PC-3 (cell line): ENCODE results near the gene CEP131. TPM values are rescaled to one million over a fixed set of nuclear protein-coding genes. Genes with fewer than 3 reads are reported as not detected.

Experiments used
- ATAC-seq: fragments of 200-7000 bp; cut with Tn5 transposase; 2 replicates; pipeline ENCODE4 v1.9.1; 2020; ENCODE audit warnings: mild to moderate bottlenecking, moderate library complexity
- BruUV-seq: library from RNA; stranded (reverse); fragments of 400-500 nt; replicated peaks from 2 replicates; lab custom pipeline; 2021; lab: Mats Ljungman, UMichigan
- CTCF ChIA-PET: fragments of 300-600 bp; sonication (Branson Sonifier 250); formaldehyde crosslinking; loops from one replicate; lab custom pipeline; 2022; ENCODE audit warnings: antibody characterized with exemption; lab: Charles Lee
- POLR2A ChIA-PET: fragments of 300-600 bp; sonication (Branson Sonifier 250); formaldehyde crosslinking; loops from one replicate; lab custom pipeline; 2022; ENCODE audit warnings: antibody characterized with exemption; ENCODE audit not compliant: unreplicated experiment; lab: Charles Lee
- DNase-seq: peaks from one replicate; pipeline ENCODE4 v3.0.0-alpha.2; 2015
- H2AFZ ChIP-seq: fragments of 300-600 bp; sonication (generic); 2 replicates; pipeline ENCODE4 v1.6.0; 2016; ENCODE audit warnings: antibody characterized with exemption, low read length
- H3F3A ChIP-seq: fragments of 300-600 bp; sonication (generic); one replicate; pipeline ENCODE4 v1.6.0; 2017; ENCODE audit warnings: antibody characterized with exemption, low read length, control low read depth, mild to moderate bottlenecking; ENCODE audit not compliant: unreplicated experiment
- H3K27ac ChIP-seq: fragments of 300-600 bp; sonication (generic); 2 replicates; pipeline ENCODE4 v1.5.1; 2016; ENCODE audit warnings: mild to moderate bottlenecking, low read length
- H3K27me3 ChIP-seq: fragments of 300-600 bp; sonication (generic); 2 replicates; pipeline ENCODE4 v1.6.1; 2016; ENCODE audit warnings: low read length, mixed read lengths
- H3K36me3 ChIP-seq: fragments of 300-600 bp; sonication (generic); 2 replicates; pipeline ENCODE4 v1.6.1; 2016; ENCODE audit warnings: low read depth, mixed run types, low read length, mixed read lengths
- H3K4me1 ChIP-seq: fragments of 300-600 bp; sonication (generic); 2 replicates; pipeline ENCODE4 v1.5.1; 2016; ENCODE audit warnings: low read length; ENCODE audit not compliant: insufficient read depth
- H3K4me2 ChIP-seq: fragments of 300-600 bp; sonication (generic); 2 replicates; pipeline ENCODE4 v1.6.0; 2016; ENCODE audit warnings: low read length
- H3K4me3 ChIP-seq: fragments of 300-600 bp; sonication (generic); 2 replicates; pipeline ENCODE4 v1.5.1; 2016; ENCODE audit warnings: mild to moderate bottlenecking, low read length, mixed read lengths
- H3K79me2 ChIP-seq: fragments of 300-600 bp; sonication (generic); 2 replicates; pipeline ENCODE4 v1.6.1; 2017; ENCODE audit warnings: low read length, mixed read lengths
- H3K9ac ChIP-seq: fragments of 300-600 bp; sonication (generic); 2 replicates; pipeline ENCODE4 v1.6.0; 2016; ENCODE audit warnings: mild to moderate bottlenecking, low read length
- H3K9me2 ChIP-seq: fragments of 300-600 bp; sonication (generic); replicated peaks from 2 replicates; pipeline ENCODE4 v1.6.1; 2016; ENCODE audit warnings: mixed run types, low read length, mixed read lengths
- H3K9me3 ChIP-seq: fragments of 300-600 bp; sonication (generic); 2 replicates; pipeline ENCODE4 v1.6.1; 2016; ENCODE audit warnings: low read length, mixed read lengths
- H4K20me1 ChIP-seq: fragments of 300-600 bp; sonication (generic); 2 replicates; pipeline ENCODE4 v1.6.1; 2016; ENCODE audit warnings: low read length, mixed read lengths
- CTCF ChIP-seq: fragments of 300-600 bp; sonication (generic); conservative IDR thresholded peaks from 2 replicates; pipeline ENCODE4 v1.5.1; 2017; ENCODE audit warnings: antibody characterized with exemption, low read depth, mild to moderate bottlenecking, low read length
- EZH2 ChIP-seq: fragments of 300-600 bp; sonication (generic); IDR thresholded peaks from one replicate; pipeline ENCODE4 v1.6.1; 2017; ENCODE audit warnings: antibody characterized with exemption, mild to moderate bottlenecking, low read length; ENCODE audit not compliant: unreplicated experiment
- EZH2phosphoT487 ChIP-seq: fragments of 300-600 bp; sonication (generic); IDR thresholded peaks from 2 replicates; pipeline ENCODE4 v1.6.1; 2018; ENCODE audit warnings: mild to moderate bottlenecking, antibody characterized with exemption, low read length, borderline replicate concordance
- intact Hi-C: fragments of 100-400 bp; cut with micrococcal nuclease; formaldehyde crosslinking; loops from 2 replicates; pipeline ENCODE4 v1.9.0; 2023
- total RNA-seq: library from RNA; depleted of rRNA; stranded (reverse); fragments of >200 nt; gene quantifications from 2 replicates; pipeline ENCODE4 v1.2.3, GENCODE V29; 2014

Gene CEP131
- total RNA-seq, 1 experiment from 2014 or later: 32.1 TPM

GRCh38 chr17:81184555-81184954, 38.2 kb downstream of the CEP131 start:
- intact Hi-C loops: no loop called here
- no peak for ATAC-seq

GRCh38 chr17:81183807-81184206, 39.0 kb downstream of the CEP131 start:
- BruUV-seq: no TSS peak
- POLR2A ChIA-PET: no interaction called here

More at GRCh38 chr17:81184555-81184954, 38.2 kb downstream of the CEP131 start:
- ChIA-PET CTCF (no interaction called here), POLR2A (no interaction called here)
- no peaks in the 10 kb centered on the region for H4K20me1 ChIP-seq
- H3K36me3 ChIP-seq: no peaks in the 10 kb centered on the region
- no peak for DNase-seq
- no peaks in the 10 kb centered on the region for H3K9me2 ChIP-seq
- no peaks in the 10 kb centered on the region for H3K79me2 ChIP-seq
- no peaks in the 10 kb centered on the region for H3K27me3 ChIP-seq
- H3K27ac ChIP-seq: no peak overlapping the region
- no TSS peak for BruUV-seq
- TF ChIP-seq EZH2phosphoT487 (no peak), EZH2 (no peak), CTCF (no peak)
- H3K4me3 ChIP-seq: no peak overlapping the region
- H3K4me1 ChIP-seq: no peaks in the 10 kb centered on the region
- H2AFZ ChIP-seq: no peak overlapping the region
- H3K9me3 ChIP-seq: no peaks in the 10 kb centered on the region
- no peak overlapping the region for H3K4me2 ChIP-seq
- H3F3A ChIP-seq: no peaks in the 10 kb centered on the region
- no peak overlapping the region for H3K9ac ChIP-seq

More at GRCh38 chr17:81183807-81184206, 39.0 kb downstream of the CEP131 start:
- intact Hi-C loops: no loop called here
- Histone ChIP-seq H3K4me2 (no peak overlapping the region), H3K4me3 (no peak overlapping the region), H3K79me2 (no peaks in the 10 kb centered on the region), H3K4me1 (no peaks in the 10 kb centered on the region), H3K27me3 (no peaks in the 10 kb centered on the region), H3K27ac (no peak overlapping the region), H3F3A (no peaks in the 10 kb centered on the region), H4K20me1 (no peaks in the 10 kb centered on the region), H3K9ac (no peak overlapping the region), H3K9me2 (no peaks in the 10 kb centered on the region), H3K9me3 (no peaks in the 10 kb centered on the region), H2AFZ (no peak overlapping the region), H3K36me3 (no peaks in the 10 kb centered on the region)
- TF ChIP-seq CTCF: no peak
- no peak for TF ChIP-seq EZH2phosphoT487
- TF ChIP-seq EZH2: no peak
- CTCF ChIA-PET: no interaction called here
- ATAC-seq: no peak
- DNase-seq: no peak
